ENCODE measurements around the gene NRP1.

NRP1 gene

DNA sequence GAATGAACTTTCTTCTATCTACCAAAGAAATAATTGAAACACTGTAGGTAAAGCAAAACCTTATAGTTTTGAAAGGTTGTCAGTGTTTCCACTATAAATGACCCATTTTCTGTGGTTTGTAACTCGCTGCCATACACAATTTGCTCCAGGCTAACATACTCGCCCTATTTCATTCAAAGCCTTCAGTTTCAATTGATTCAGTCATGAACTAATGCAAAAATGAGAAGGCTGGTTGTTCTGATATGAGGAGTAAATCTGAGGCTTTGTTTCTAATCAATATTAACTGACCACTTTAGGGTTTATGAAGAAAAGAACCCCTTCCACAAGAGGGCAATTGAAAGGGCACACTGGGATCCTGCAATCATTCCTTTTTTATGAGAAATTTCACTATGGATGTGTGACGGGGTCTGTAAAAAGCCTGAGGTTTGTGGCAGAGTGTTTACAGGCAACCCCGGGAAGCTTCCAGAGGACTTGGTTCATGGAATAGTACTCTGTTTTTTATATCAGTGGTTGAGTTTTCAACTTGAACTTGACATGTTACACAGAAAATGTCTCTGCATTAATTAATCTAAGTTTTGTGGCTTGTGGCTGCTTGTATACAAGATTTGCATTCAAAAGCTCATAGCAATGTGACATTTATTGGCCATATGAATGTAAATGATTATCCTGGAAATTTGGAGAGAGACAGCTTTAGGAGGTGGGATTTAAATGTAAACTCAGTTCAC is 133.2 kb downstream of the NRP1 start:
- no peak overlapping the region for H3K9ac ChIP-seq (ENCODE audit: low read depth, low read length, poor library complexity)
- H2AFZ ChIP-seq (ENCODE audit: low read length) = no peak overlapping the region
- H2BK15ac ChIP-seq (ENCODE audit: low read length) = no peak overlapping the region
- H3K36me3 ChIP-seq (replicated peaks in 1 of 2; ENCODE audit: control insufficient read depth in 2 of 2, insufficient read depth in 2 of 2, low read length in 2 of 2) = peaks cover 0 to 93% of the 10 kb centered on the region in 2 donors
- no peak overlapping the region for H2BK5ac ChIP-seq (ENCODE audit: low read length)
- H3K4ac ChIP-seq (ENCODE audit: low read length) = no peak overlapping the region
- H3K9me3 ChIP-seq (replicated peaks in 1 of 2; ENCODE audit: control insufficient read depth in 2 of 2, insufficient read depth in 1 of 2, low read depth in 1 of 2, low read length in 2 of 2) = no peaks in the 10 kb centered on the region
- no peak overlapping the region for H3K18ac ChIP-seq (ENCODE audit: low read length)
- H2BK120ac ChIP-seq (ENCODE audit: low read depth, low read length) = no peak overlapping the region
- H2BK12ac ChIP-seq (ENCODE audit: low read length) = no peak overlapping the region
- no peak overlapping the region for H3K4me2 ChIP-seq (ENCODE audit: insufficient read depth, low read length, poor library complexity, severe bottlenecking)
- no peak overlapping the region for H2AK5ac ChIP-seq (ENCODE audit: low read depth, low read length)
- peaks cover 0 to 2% of the 10 kb centered on the region in 2 donors for H3K4me1 ChIP-seq (ENCODE audit: control insufficient read depth in 2 of 2, insufficient read depth in 1 of 2, low read depth in 1 of 2, low read length in 2 of 2)
- WGBS, 2 donors (ENCODE audit: extremely low coverage in 2 of 2, insufficient read length in 2 of 2, insufficient replicate concordance in 1 of 2) = no CpG with 5 or more reads among the region's 4 CpGs
- H3K4me3 ChIP-seq (ENCODE audit: low read length in 2 of 2) = no peak overlapping the region
- H3K23ac ChIP-seq (ENCODE audit: low read depth, low read length, poor library complexity) = no peak overlapping the region
- no peak for DNase-seq (ENCODE audit: low spot score)
- H3K79me1 ChIP-seq (ENCODE audit: low read depth, low read length) = no peaks in the 10 kb centered on the region
- no peak overlapping the region for H3K14ac ChIP-seq (ENCODE audit: low read length)
- no peak overlapping the region for H4K8ac ChIP-seq (ENCODE audit: low read depth, low read length)
- H3K27me3 ChIP-seq (ENCODE audit: control insufficient read depth in 3 of 3, insufficient read depth in 3 of 3, low read depth in 1 of 3, low read length in 3 of 3) = no peaks in the 10 kb centered on the region
- H4K91ac ChIP-seq (ENCODE audit: low read depth, low read length, poor library complexity) = no peak overlapping the region
- no peak overlapping the region for H3K27ac ChIP-seq (replicated peaks; ENCODE audit: low read length)

DNA sequence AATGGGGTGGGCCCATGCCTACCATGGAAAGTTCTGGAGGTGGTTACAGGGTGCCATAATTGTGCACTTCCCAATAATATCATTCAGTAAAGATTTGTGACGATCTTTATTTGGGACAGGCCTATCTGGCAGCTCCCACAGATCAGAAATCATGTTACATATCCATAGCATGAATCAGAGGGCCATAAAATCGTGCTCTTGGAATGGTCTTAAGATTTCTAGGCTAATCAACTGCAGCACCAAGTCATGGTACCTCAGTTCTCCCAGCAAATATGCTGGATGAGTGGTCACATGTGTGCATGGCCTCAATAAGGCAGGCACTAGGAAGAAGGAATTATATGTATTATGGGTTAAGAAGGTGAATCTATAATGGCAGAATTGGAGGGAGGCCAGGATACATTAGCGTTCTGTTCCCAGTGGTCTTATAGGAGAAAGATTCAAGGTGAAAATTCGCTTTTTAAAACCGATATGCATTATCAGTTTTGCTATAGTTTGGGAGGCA is 134.7 kb downstream of the NRP1 start:
- Histone ChIP-seq H2BK15ac (ENCODE audit: low read length) (no peak overlapping the region), H2AFZ (ENCODE audit: low read length) (no peak overlapping the region), H3K36me3 (replicated peaks in 1 of 2; ENCODE audit: control insufficient read depth in 2 of 2, insufficient read depth in 2 of 2, low read length in 2 of 2) (peaks cover 0 to 93% of the 10 kb centered on the region in 2 donors), H3K4ac (ENCODE audit: low read length) (no peak overlapping the region), H2AK5ac (ENCODE audit: low read depth, low read length) (no peak overlapping the region), H3K4me1 (ENCODE audit: control insufficient read depth in 2 of 2, insufficient read depth in 1 of 2, low read depth in 1 of 2, low read length in 2 of 2) (peaks cover 0 to 2% of the 10 kb centered on the region in 2 donors), H3K14ac (ENCODE audit: low read length) (no peak overlapping the region), H2BK12ac (ENCODE audit: low read length) (no peak overlapping the region), H3K9ac (ENCODE audit: low read depth, low read length, poor library complexity) (no peak overlapping the region), H3K4me3 (ENCODE audit: low read length in 2 of 2) (no peak overlapping the region), H3K23ac (ENCODE audit: low read depth, low read length, poor library complexity) (no peak overlapping the region), H3K18ac (ENCODE audit: low read length) (no peak overlapping the region), H2BK120ac (ENCODE audit: low read depth, low read length) (no peak overlapping the region), H3K4me2 (ENCODE audit: insufficient read depth, low read length, poor library complexity, severe bottlenecking) (no peak overlapping the region), H3K27ac (replicated peaks; ENCODE audit: low read length) (no peak overlapping the region), H3K79me1 (ENCODE audit: low read depth, low read length) (no peaks in the 10 kb centered on the region), H3K27me3 (ENCODE audit: control insufficient read depth in 3 of 3, insufficient read depth in 3 of 3, low read depth in 1 of 3, low read length in 3 of 3) (no peaks in the 10 kb centered on the region), H2BK5ac (ENCODE audit: low read length) (no peak overlapping the region), H4K8ac (ENCODE audit: low read depth, low read length) (no peak overlapping the region), H4K91ac (ENCODE audit: low read depth, low read length, poor library complexity) (no peak overlapping the region), H3K9me3 (replicated peaks in 1 of 2; ENCODE audit: control insufficient read depth in 2 of 2, insufficient read depth in 1 of 2, low read depth in 1 of 2, low read length in 2 of 2) (no peaks in the 10 kb centered on the region)
- no CpG with 5 or more reads among the region's 5 CpGs for WGBS, 2 donors (ENCODE audit: extremely low coverage in 2 of 2, insufficient read length in 2 of 2, insufficient replicate concordance in 1 of 2)
- no peak for DNase-seq (ENCODE audit: low spot score)

DNA sequence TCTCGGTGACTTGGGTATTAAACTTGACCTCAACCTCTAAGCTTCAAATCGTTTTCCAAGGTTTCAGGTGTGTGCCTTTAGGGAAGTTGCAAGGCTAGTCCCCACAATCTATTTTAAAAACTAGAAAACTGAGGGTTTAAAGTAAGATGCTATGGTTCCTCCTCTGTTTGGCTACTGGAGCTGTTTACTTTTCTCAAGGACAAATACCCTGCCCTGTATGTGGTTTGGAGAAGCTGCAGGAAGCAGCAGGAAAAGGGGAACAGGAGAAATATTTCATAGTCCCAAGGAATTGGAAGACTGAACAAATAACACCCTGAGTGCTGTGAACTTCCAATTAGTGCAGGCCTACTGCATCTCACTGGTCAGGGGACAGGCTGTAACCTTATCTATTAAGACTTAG is 135.9 kb downstream of the NRP1 start:
- Histone ChIP-seq H2BK5ac (ENCODE audit: low read length) (no peak overlapping the region), H3K27me3 (ENCODE audit: control insufficient read depth in 3 of 3, insufficient read depth in 3 of 3, low read depth in 1 of 3, low read length in 3 of 3) (no peaks in the 10 kb centered on the region), H3K18ac (ENCODE audit: low read length) (no peak overlapping the region), H4K8ac (ENCODE audit: low read depth, low read length) (no peak overlapping the region), H3K79me1 (ENCODE audit: low read depth, low read length) (no peaks in the 10 kb centered on the region), H3K4ac (ENCODE audit: low read length) (no peak overlapping the region), H3K36me3 (replicated peaks in 1 of 2; ENCODE audit: control insufficient read depth in 2 of 2, insufficient read depth in 2 of 2, low read length in 2 of 2) (peaks cover 0 to 96% of the 10 kb centered on the region in 2 donors), H4K91ac (ENCODE audit: low read depth, low read length, poor library complexity) (no peak overlapping the region), H3K4me1 (ENCODE audit: control insufficient read depth in 2 of 2, insufficient read depth in 1 of 2, low read depth in 1 of 2, low read length in 2 of 2) (peaks cover 0 to 2% of the 10 kb centered on the region in 2 donors), H3K27ac (replicated peaks; ENCODE audit: low read length) (no peak overlapping the region), H2BK120ac (ENCODE audit: low read depth, low read length) (no peak overlapping the region), H3K23ac (ENCODE audit: low read depth, low read length, poor library complexity) (no peak overlapping the region), H3K9me3 (replicated peaks in 1 of 2; ENCODE audit: control insufficient read depth in 2 of 2, insufficient read depth in 1 of 2, low read depth in 1 of 2, low read length in 2 of 2) (no peaks in the 10 kb centered on the region), H3K9ac (ENCODE audit: low read depth, low read length, poor library complexity) (no peak overlapping the region), H2AFZ (ENCODE audit: low read length) (no peak overlapping the region), H3K14ac (ENCODE audit: low read length) (no peak overlapping the region), H3K4me2 (ENCODE audit: insufficient read depth, low read length, poor library complexity, severe bottlenecking) (no peak overlapping the region), H2BK15ac (ENCODE audit: low read length) (no peak overlapping the region), H3K4me3 (ENCODE audit: low read length in 2 of 2) (no peak overlapping the region), H2BK12ac (ENCODE audit: low read length) (no peak overlapping the region), H2AK5ac (ENCODE audit: low read depth, low read length) (no peak overlapping the region)
- DNase-seq (ENCODE audit: low spot score) = no peak
- WGBS, 2 donors (ENCODE audit: extremely low coverage in 2 of 2, insufficient read length in 2 of 2, insufficient replicate concordance in 1 of 2) = no CpG with 5 or more reads among the region's 2 CpGs

DNA sequence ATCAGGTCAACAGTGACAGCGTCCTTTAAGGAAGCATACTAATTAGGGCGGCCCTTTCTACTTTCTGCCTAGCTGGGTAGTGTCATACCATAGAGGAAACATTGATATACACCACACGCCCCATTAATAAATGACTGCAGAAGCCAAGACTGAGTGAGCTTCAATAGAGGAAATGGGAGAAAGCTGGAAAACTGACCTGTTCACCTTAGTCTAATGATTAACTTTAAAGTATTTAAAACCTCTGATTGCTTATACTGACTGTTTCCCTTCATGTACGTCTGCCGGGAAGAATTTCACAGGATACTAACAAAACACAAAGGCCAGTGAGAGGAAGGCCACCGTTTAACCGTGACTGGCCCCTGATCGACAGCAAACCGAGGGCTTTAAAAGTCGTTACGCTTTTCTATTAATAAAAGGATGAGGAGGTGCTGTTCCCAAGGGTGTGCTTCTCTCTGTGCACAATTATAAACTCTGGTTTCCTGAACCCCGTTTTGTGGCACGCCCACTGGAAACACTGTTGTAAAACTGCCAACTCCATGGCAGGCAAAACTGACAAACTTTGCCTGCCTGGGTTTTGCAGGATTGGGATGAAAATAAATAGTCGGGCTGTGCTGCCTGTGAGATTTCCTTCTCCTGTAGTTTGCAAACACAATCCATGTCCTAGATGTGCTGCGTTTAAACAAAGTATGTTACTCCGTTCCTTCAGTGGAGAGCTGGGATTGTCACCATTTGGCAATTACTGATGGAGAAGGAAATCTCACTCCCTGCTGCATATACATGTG is 137.6 kb downstream of the NRP1 start:
- no peak overlapping the region for H4K8ac ChIP-seq (ENCODE audit: low read depth, low read length)
- H2BK12ac ChIP-seq (ENCODE audit: low read length) = no peak overlapping the region
- no peak overlapping the region for H3K9ac ChIP-seq (ENCODE audit: low read depth, low read length, poor library complexity)
- no peak overlapping the region for H3K14ac ChIP-seq (ENCODE audit: low read length)
- no peak overlapping the region for H3K4me3 ChIP-seq (ENCODE audit: low read length in 2 of 2)
- peaks cover 0 to 2% of the 10 kb centered on the region in 2 donors for H3K4me1 ChIP-seq (ENCODE audit: control insufficient read depth in 2 of 2, insufficient read depth in 1 of 2, low read depth in 1 of 2, low read length in 2 of 2)
- H3K36me3 ChIP-seq (replicated peaks in 1 of 2; ENCODE audit: control insufficient read depth in 2 of 2, insufficient read depth in 2 of 2, low read length in 2 of 2) = peaks cover 0 to 94% of the 10 kb centered on the region in 2 donors
- H2BK120ac ChIP-seq (ENCODE audit: low read depth, low read length) = no peak overlapping the region
- no CpG with 5 or more reads among the region's 16 CpGs for WGBS, 2 donors (ENCODE audit: extremely low coverage in 2 of 2, insufficient read length in 2 of 2, insufficient replicate concordance in 1 of 2)
- H2BK5ac ChIP-seq (ENCODE audit: low read length) = no peak overlapping the region
- DNase-seq (ENCODE audit: low spot score) = no peak
- no peak overlapping the region for H3K27ac ChIP-seq (replicated peaks; ENCODE audit: low read length)
- H4K91ac ChIP-seq (ENCODE audit: low read depth, low read length, poor library complexity) = no peak overlapping the region
- H3K27me3 ChIP-seq (ENCODE audit: control insufficient read depth in 3 of 3, insufficient read depth in 3 of 3, low read depth in 1 of 3, low read length in 3 of 3) = no peaks in the 10 kb centered on the region
- no peak overlapping the region for H3K4ac ChIP-seq (ENCODE audit: low read length)
- H2AK5ac ChIP-seq (ENCODE audit: low read depth, low read length) = no peak overlapping the region
- no peak overlapping the region for H3K23ac ChIP-seq (ENCODE audit: low read depth, low read length, poor library complexity)
- H2AFZ ChIP-seq (ENCODE audit: low read length) = no peak overlapping the region
- H3K79me1 ChIP-seq (ENCODE audit: low read depth, low read length) = no peaks in the 10 kb centered on the region
- no peaks in the 10 kb centered on the region for H3K9me3 ChIP-seq (replicated peaks in 1 of 2; ENCODE audit: control insufficient read depth in 2 of 2, insufficient read depth in 1 of 2, low read depth in 1 of 2, low read length in 2 of 2)
- no peak overlapping the region for H2BK15ac ChIP-seq (ENCODE audit: low read length)
- H3K18ac ChIP-seq (ENCODE audit: low read length) = no peak overlapping the region
- no peak overlapping the region for H3K4me2 ChIP-seq (ENCODE audit: insufficient read depth, low read length, poor library complexity, severe bottlenecking)

Measured in neuronal stem cell (in vitro differentiated cells).